H9 (cell line): Measurements from ENCODE around the gene EEF1A2. TPM values are rescaled to one million over a fixed set of nuclear protein-coding genes. Genes with fewer than 3 reads are reported as not detected.

Experiments used
- DNase-seq: peaks from one replicate; pipeline ENCODE4 v3.0.0-alpha.2; 2017
- H2AFZ ChIP-seq: one replicate; pipeline ENCODE4 v1.6.1; 2013; ENCODE audit warnings: mild to moderate bottlenecking, low read length, control low read depth, moderate library complexity
- H2AK5ac ChIP-seq: 2 replicates; pipeline ENCODE4 v1.6.1; 2013; ENCODE audit warnings: low read length, control low read depth, mixed read lengths; ENCODE audit not compliant: insufficient read length
- H2BK120ac ChIP-seq: one replicate; pipeline ENCODE4 v1.6.1; 2013; ENCODE audit warnings: low read depth, mild to moderate bottlenecking, low read length, control low read depth, inconsistent platforms; ENCODE audit not compliant: poor library complexity, severe bottlenecking
- H2BK12ac ChIP-seq: 2 replicates; pipeline ENCODE4 v1.6.1; 2013; ENCODE audit warnings: low read length, control low read depth, mixed read lengths, low read depth; ENCODE audit not compliant: insufficient read length
- H2BK15ac ChIP-seq: 2 replicates; pipeline ENCODE4 v1.6.1; 2013; ENCODE audit warnings: low read depth, low read length, control low read depth
- H2BK20ac ChIP-seq: one replicate; pipeline ENCODE4 v1.6.1; 2013; ENCODE audit warnings: low read depth, mild to moderate bottlenecking, low read length, control low read depth, inconsistent platforms; ENCODE audit not compliant: poor library complexity, severe bottlenecking
- H2BK5ac ChIP-seq: 2 replicates; pipeline ENCODE4 v1.6.1; 2013; ENCODE audit warnings: low read length, control low read depth, mixed read lengths; ENCODE audit not compliant: insufficient read length
- H3K14ac ChIP-seq: 2 replicates; pipeline ENCODE4 v1.6.1; 2013; ENCODE audit warnings: low read length, control low read depth; ENCODE audit not compliant: insufficient read depth
- H3K18ac ChIP-seq: 2 replicates; pipeline ENCODE4 v1.6.1; 2013; ENCODE audit warnings: low read depth, mild to moderate bottlenecking, mixed read lengths, low read length, control low read depth; ENCODE audit not compliant: insufficient read length
- H3K23ac ChIP-seq: 2 replicates; pipeline ENCODE4 v1.6.1; 2013; ENCODE audit warnings: low read length, control low read depth, mixed read lengths, low read depth; ENCODE audit not compliant: insufficient read length
- H3K23me2 ChIP-seq: 2 replicates; pipeline ENCODE4 v1.6.1; 2013; ENCODE audit warnings: low read depth, mild to moderate bottlenecking, mixed read lengths, low read length, control low read depth; ENCODE audit not compliant: insufficient read length, poor library complexity, severe bottlenecking
- H3K27ac ChIP-seq: 2 replicates; pipeline ENCODE4 v1.5.1; 2013; ENCODE audit warnings: low read length, control low read depth, mixed read lengths, low read depth; ENCODE audit not compliant: insufficient read length
- H3K27me3 ChIP-seq: 2 replicates; pipeline ENCODE4 v1.6.1; 2013; ENCODE audit warnings: low read length, control low read depth, inconsistent platforms; ENCODE audit not compliant: insufficient read depth
- H3K4ac ChIP-seq: 2 replicates; pipeline ENCODE4 v1.6.1; 2013; ENCODE audit warnings: low read depth, mild to moderate bottlenecking, control low read depth, inconsistent platforms, low read length, moderate library complexity
- H3K4me1 ChIP-seq: 2 replicates; pipeline ENCODE4 v1.6.1; 2013; ENCODE audit warnings: low read length, control low read depth, inconsistent platforms; ENCODE audit not compliant: insufficient read depth
- H3K4me2 ChIP-seq: 2 replicates; pipeline ENCODE4 v1.6.1; 2013; ENCODE audit warnings: low read length, control low read depth, mixed read lengths; ENCODE audit not compliant: insufficient read length, insufficient read depth
- H3K56ac ChIP-seq: 2 replicates; pipeline ENCODE4 v1.6.1; 2013; ENCODE audit warnings: low read depth, mild to moderate bottlenecking, mixed read lengths, low read length, control low read depth; ENCODE audit not compliant: insufficient read length
- H3K79me1 ChIP-seq: 2 replicates; pipeline ENCODE4 v1.6.1; 2013; ENCODE audit warnings: low read depth, mild to moderate bottlenecking, moderate library complexity, low read length, control low read depth, inconsistent platforms; ENCODE audit not compliant: insufficient read depth, poor library complexity, severe bottlenecking
- H3K79me2 ChIP-seq: 2 replicates; pipeline ENCODE4 v1.6.1; 2013; ENCODE audit warnings: low read length, control low read depth, inconsistent platforms; ENCODE audit not compliant: insufficient read depth
- H3K9ac ChIP-seq: 2 replicates; pipeline ENCODE4 v1.6.1; 2013; ENCODE audit warnings: low read length, control low read depth, mixed read lengths; ENCODE audit not compliant: insufficient read length; ENCODE audit errors: extremely low read depth
- H3K9me3 ChIP-seq: one replicate; pipeline ENCODE4 v1.6.1; 2013; ENCODE audit warnings: low read depth, low read length, inconsistent platforms; ENCODE audit not compliant: control insufficient read depth
- H3T11ph ChIP-seq: one replicate; pipeline ENCODE4 v1.6.1; 2013; ENCODE audit warnings: mild to moderate bottlenecking, low read length, control low read depth, inconsistent platforms
- H4K20me1 ChIP-seq: one replicate; pipeline ENCODE4 v1.6.1; 2013; ENCODE audit not compliant: control insufficient read depth, insufficient read length, insufficient read depth
- H4K5ac ChIP-seq: 2 replicates; pipeline ENCODE4 v1.6.1; 2013; ENCODE audit warnings: low read depth, mild to moderate bottlenecking, mixed read lengths, low read length, control low read depth; ENCODE audit not compliant: insufficient read length
- H4K8ac ChIP-seq: replicated peaks from 2 replicates; pipeline ENCODE4 v1.6.1; 2013; ENCODE audit warnings: low read length, control low read depth, mixed read lengths, low read depth; ENCODE audit not compliant: insufficient read length
- H4K91ac ChIP-seq: 2 replicates; pipeline ENCODE4 v1.6.1; 2013; ENCODE audit warnings: low read depth, mild to moderate bottlenecking, moderate library complexity, mixed read lengths, low read length, control low read depth; ENCODE audit not compliant: insufficient read length
- H3K27ac Mint-ChIP-seq, 3 experiments: 2 replicates in 2 of 3; 3 replicates in 1 of 3; pipeline ENCODE4 v1.8.0; 2020 to 2021; ENCODE audit warnings: mixed read lengths in 3 of 3, mild to moderate bottlenecking in 1 of 3, moderate library complexity in 1 of 3
- H3K27me3 Mint-ChIP-seq: 2 replicates; pipeline ENCODE4 v1.8.0; 2021; ENCODE audit warnings: low read depth, mild to moderate bottlenecking, moderate library complexity, mixed read lengths
- H3K36me3 Mint-ChIP-seq, 3 experiments: 2 replicates in 2 of 3; 3 replicates in 1 of 3; pipeline ENCODE4 v1.8.0; 2020 to 2021; ENCODE audit warnings: low read depth in 3 of 3, mixed read lengths in 3 of 3; ENCODE audit not compliant: insufficient read depth in 1 of 3
- H3K4me1 Mint-ChIP-seq, 2 experiments: 2 replicates each; pipeline ENCODE4 v1.8.0; 2020; ENCODE audit warnings: mixed read lengths in 2 of 2
- H3K4me3 Mint-ChIP-seq, 2 experiments: 2 replicates in 1 of 2; 3 replicates in 1 of 2; pipeline ENCODE4 v1.8.0; 2020 to 2021; ENCODE audit warnings: mild to moderate bottlenecking in 2 of 2, mixed read lengths in 2 of 2, moderate library complexity in 1 of 2
- H3K9me3 Mint-ChIP-seq, 2 experiments: 2 replicates in 1 of 2; 3 replicates in 1 of 2; pipeline ENCODE4 v1.8.0; 2020; ENCODE audit warnings: mild to moderate bottlenecking in 2 of 2, mixed read lengths in 2 of 2, moderate library complexity in 1 of 2
- CTCF ChIP-seq: fragments of 200-600 bp; sonication (generic); conservative IDR thresholded peaks from 3 replicates; pipeline ENCODE4 v1.8.0; 2021; ENCODE audit warnings: antibody characterized with exemption, mild to moderate bottlenecking
- WGBS: extraction: QIAGEN DNeasy Blood & Tissue Kit; methylation state at CpG from one replicate; pipeline ENCODE4 v1.1.7; 2013; ENCODE audit warnings: missing lambda C conversion rate, low lambda C conversion rate, mixed read lengths; ENCODE audit not compliant: insufficient read length; ENCODE audit errors: extremely low coverage; 5-methylcytosine and 5-hydroxymethylcytosine counted together
- total RNA-seq: library from RNA; stranded (reverse); gene quantifications from 2 replicates; pipeline ENCODE4 v1.2.1, GENCODE V29; 2021

The EEF1A2 gene
- total RNA-seq, 1 experiment from 2014 or later: 27.4 TPM

GRCh38 chr20:63542031-63542559 is 43.2 kb upstream of the EEF1A2 start:
- H4K5ac ChIP-seq: no peak overlapping the region
- no peak overlapping the region for H3K27ac ChIP-seq
- H3K4ac ChIP-seq: no peak overlapping the region
- no peaks in the 10 kb centered on the region for H3K9me3 ChIP-seq
- H2BK12ac ChIP-seq: no peak overlapping the region
- no peak overlapping the region for H3K23ac ChIP-seq
- H3K56ac ChIP-seq: no peak overlapping the region
- H3T11ph ChIP-seq: no peak overlapping the region
- H3K14ac ChIP-seq: no peak overlapping the region; the same call in 1 of the 2 replicates
- no peak overlapping the region for H3K18ac ChIP-seq
- no peak overlapping the region for H3K4me2 ChIP-seq
- no peak for DNase-seq
- H4K8ac ChIP-seq: no peak overlapping the region
- H2BK15ac ChIP-seq: no peak overlapping the region
- H4K20me1 ChIP-seq: no peaks in the 10 kb centered on the region
- no CpG with 5 or more reads among the region's 36 CpGs for WGBS
- H2BK120ac ChIP-seq: no peak overlapping the region
- no peak overlapping the region for H4K91ac ChIP-seq
- H3K79me1 ChIP-seq: no peaks in the 10 kb centered on the region
- H3K79me2 ChIP-seq: no peaks in the 10 kb centered on the region
- H3K4me1 Mint-ChIP-seq: peaks cover 5 to 9% of the 10 kb centered on the region in 2 experiments
- no peak overlapping the region for H2BK5ac ChIP-seq
- no peaks in the 10 kb centered on the region for H3K27me3 ChIP-seq
- H3K9ac ChIP-seq: no peak overlapping the region
- no peak overlapping the region for H2AK5ac ChIP-seq
- H3K4me1 ChIP-seq: no peaks in the 10 kb centered on the region
- H3K27me3 Mint-ChIP-seq: no peaks in the 10 kb centered on the region
- no peaks in the 10 kb centered on the region for H3K23me2 ChIP-seq
- H3K4me3 Mint-ChIP-seq: no peak overlapping the region
- no peaks in the 10 kb centered on the region for H3K9me3 Mint-ChIP-seq
- no peak overlapping the region for H2BK20ac ChIP-seq
- H2AFZ ChIP-seq: no peak overlapping the region
- H3K36me3 Mint-ChIP-seq: no peaks in the 10 kb centered on the region
- no peak overlapping the region for H3K27ac Mint-ChIP-seq
- TF ChIP-seq CTCF: no peak
